ENCODE measurements around the gene RASGRF1. TPM values are rescaled to one million over a fixed set of nuclear protein-coding genes. Genes with fewer than 3 reads are reported as not detected.

Gene RASGRF1
- total and polyA plus RNA-seq, 2 donors (not counting 1 experiment from before 2014, with no cell fraction given): 0.09 TPM; not detected in 1

GRCh38 chr15:78999636-79000035 lies 90.9 kb downstream of the RASGRF1 start:
- no peak for DNase-seq (ENCODE audit: low read depth in 2 of 2)
- H3K9me3 ChIP-seq (ENCODE audit: control insufficient read depth, insufficient read depth, low read depth, low read length): no peaks in the 10 kb centered on the region
- H3K79me2 ChIP-seq (ENCODE audit: control insufficient read depth, insufficient read depth, low read length): no peaks in the 10 kb centered on the region
- no peak overlapping the region for H3K4me2 ChIP-seq (ENCODE audit: extremely low read depth, insufficient read depth, low read length)
- peaks cover 6% of the 10 kb centered on the region for H3K4me1 ChIP-seq (ENCODE audit: control insufficient read depth, extremely low read depth, insufficient read depth, low read length)
- H3K27ac ChIP-seq (ENCODE audit: insufficient read depth, low read length): no peak overlapping the region
- no peaks in the 10 kb centered on the region for H3K27me3 ChIP-seq (ENCODE audit: control insufficient read depth, insufficient read depth, low read length)
- H3K4me3 ChIP-seq (replicated peaks in 1 of 4; ENCODE audit: control extremely low read depth in 1 of 4, insufficient read depth in 1 of 4, low read depth in 3 of 4, low read length in 4 of 4): no peak overlapping the region
- H3K36me3 ChIP-seq (ENCODE audit: control insufficient read depth, insufficient read depth, low read length): no peaks in the 10 kb centered on the region
- H2AFZ ChIP-seq (ENCODE audit: low read length): no peak overlapping the region
- H3K9ac ChIP-seq (ENCODE audit: insufficient read depth, low read length): no peak overlapping the region
- no peak for TF ChIP-seq EZH2 (IDR thresholded peaks at IDR 0.05; ENCODE audit: low read length, missing control alignments)
- no peak for TF ChIP-seq CTCF (conservative IDR thresholded peaks at IDR 0.05 in 1 of 2, IDR thresholded peaks at IDR 0.05 in 1 of 2; ENCODE audit: low read depth in 1 of 2, low read length in 2 of 2)
- no peaks in the 10 kb centered on the region for H4K20me1 ChIP-seq (ENCODE audit: control insufficient read depth, extremely low read depth, insufficient read depth, low read length)

DNA sequence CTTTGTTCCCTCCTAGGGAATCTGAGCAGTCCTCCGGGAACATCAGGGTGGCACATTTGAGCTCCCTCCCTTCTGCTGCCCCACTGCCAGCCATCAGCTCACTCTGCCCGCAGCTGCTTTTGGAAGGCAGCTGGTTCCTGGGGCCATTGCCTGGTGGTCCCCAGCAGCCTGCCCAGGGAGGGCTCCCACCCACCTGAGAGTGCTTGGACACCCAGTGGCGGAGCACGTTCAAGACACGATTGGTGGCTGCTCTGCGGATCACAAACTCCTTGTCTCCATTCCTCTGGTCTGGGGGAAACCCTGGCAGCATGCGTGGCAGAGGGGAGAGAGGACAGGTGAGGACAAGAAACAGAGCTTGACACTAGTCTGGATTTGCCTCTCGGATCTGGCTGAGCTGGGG lies 92.1 kb downstream of the RASGRF1 start:
- no peaks in the 10 kb centered on the region for H3K4me1 ChIP-seq (ENCODE audit: control insufficient read depth, extremely low read depth, insufficient read depth, low read length)
- H3K9me3 ChIP-seq (ENCODE audit: control insufficient read depth, insufficient read depth, low read depth, low read length): no peaks in the 10 kb centered on the region
- H4K20me1 ChIP-seq (ENCODE audit: control insufficient read depth, extremely low read depth, insufficient read depth, low read length): no peaks in the 10 kb centered on the region
- H3K4me2 ChIP-seq (ENCODE audit: extremely low read depth, insufficient read depth, low read length): no peak overlapping the region
- no peak overlapping the region for H3K27ac ChIP-seq (ENCODE audit: insufficient read depth, low read length)
- no peak overlapping the region for H3K4me3 ChIP-seq (replicated peaks in 1 of 4; ENCODE audit: control extremely low read depth in 1 of 4, insufficient read depth in 1 of 4, low read depth in 3 of 4, low read length in 4 of 4)
- no peaks in the 10 kb centered on the region for H3K27me3 ChIP-seq (ENCODE audit: control insufficient read depth, insufficient read depth, low read length)
- no peaks in the 10 kb centered on the region for H3K79me2 ChIP-seq (ENCODE audit: control insufficient read depth, insufficient read depth, low read length)
- DNase-seq (ENCODE audit: low read depth in 2 of 2): no peak
- TF ChIP-seq EZH2 (IDR thresholded peaks at IDR 0.05; ENCODE audit: low read length, missing control alignments) (no peak), CTCF (conservative IDR thresholded peaks at IDR 0.05 in 1 of 2, IDR thresholded peaks at IDR 0.05 in 1 of 2; ENCODE audit: low read depth in 1 of 2, low read length in 2 of 2) (no peak)
- no peaks in the 10 kb centered on the region for H3K36me3 ChIP-seq (ENCODE audit: control insufficient read depth, insufficient read depth, low read length)
- H2AFZ ChIP-seq (ENCODE audit: low read length): no peak overlapping the region
- no peak overlapping the region for H3K9ac ChIP-seq (ENCODE audit: insufficient read depth, low read length)

DNA sequence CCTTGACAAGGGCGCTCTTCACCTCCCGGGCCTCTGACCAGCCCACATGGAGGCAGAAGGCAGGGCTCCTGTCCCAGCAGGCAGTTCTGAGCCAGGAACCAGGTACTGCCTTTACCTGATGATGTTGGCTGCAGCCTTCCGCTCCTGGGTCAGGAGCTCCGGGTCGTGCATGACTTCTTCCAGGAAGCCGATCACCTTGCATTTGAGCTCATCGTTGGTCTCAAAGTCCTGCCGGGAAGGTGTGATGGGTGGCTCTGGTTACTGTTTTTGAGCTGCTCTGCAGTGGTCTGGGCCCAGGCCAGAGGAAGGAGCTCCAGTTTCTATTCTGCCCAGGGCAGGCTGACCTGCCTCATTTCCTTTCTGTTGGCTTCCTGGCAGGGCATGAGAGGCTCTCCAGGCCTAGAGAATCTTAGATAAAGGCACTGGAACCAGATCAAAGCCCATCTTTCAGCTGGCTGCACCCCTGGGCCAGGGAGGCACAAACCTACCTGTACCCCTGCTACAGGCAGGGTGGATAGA lies 92.5 kb downstream of the RASGRF1 start:
- DNase-seq (ENCODE audit: low read depth in 2 of 2): no peak
- H3K4me2 ChIP-seq (ENCODE audit: extremely low read depth, insufficient read depth, low read length): no peak overlapping the region
- no peak overlapping the region for H3K27ac ChIP-seq (ENCODE audit: insufficient read depth, low read length)
- H3K9me3 ChIP-seq (ENCODE audit: control insufficient read depth, insufficient read depth, low read depth, low read length): no peaks in the 10 kb centered on the region
- H3K4me1 ChIP-seq (ENCODE audit: control insufficient read depth, extremely low read depth, insufficient read depth, low read length): no peaks in the 10 kb centered on the region
- no peaks in the 10 kb centered on the region for H4K20me1 ChIP-seq (ENCODE audit: control insufficient read depth, extremely low read depth, insufficient read depth, low read length)
- no peak overlapping the region for H3K9ac ChIP-seq (ENCODE audit: insufficient read depth, low read length)
- H2AFZ ChIP-seq (ENCODE audit: low read length): no peak overlapping the region
- no peaks in the 10 kb centered on the region for H3K36me3 ChIP-seq (ENCODE audit: control insufficient read depth, insufficient read depth, low read length)
- no peak overlapping the region for H3K4me3 ChIP-seq (replicated peaks in 1 of 4; ENCODE audit: control extremely low read depth in 1 of 4, insufficient read depth in 1 of 4, low read depth in 3 of 4, low read length in 4 of 4)
- no peaks in the 10 kb centered on the region for H3K79me2 ChIP-seq (ENCODE audit: control insufficient read depth, insufficient read depth, low read length)
- H3K27me3 ChIP-seq (ENCODE audit: control insufficient read depth, insufficient read depth, low read length): no peaks in the 10 kb centered on the region
- TF ChIP-seq EZH2 (IDR thresholded peaks at IDR 0.05; ENCODE audit: low read length, missing control alignments): no peak
- no peak for TF ChIP-seq CTCF (conservative IDR thresholded peaks at IDR 0.05 in 1 of 2, IDR thresholded peaks at IDR 0.05 in 1 of 2; ENCODE audit: low read depth in 1 of 2, low read length in 2 of 2)
